ENCODE data around the gene MSH4.
"Not testable (repeated sequence)": the region's sequence is repeated elsewhere in the genome, so short reads cannot be mapped to it uniquely, and the experiment has no call there.

The MSH4 gene

DNA sequence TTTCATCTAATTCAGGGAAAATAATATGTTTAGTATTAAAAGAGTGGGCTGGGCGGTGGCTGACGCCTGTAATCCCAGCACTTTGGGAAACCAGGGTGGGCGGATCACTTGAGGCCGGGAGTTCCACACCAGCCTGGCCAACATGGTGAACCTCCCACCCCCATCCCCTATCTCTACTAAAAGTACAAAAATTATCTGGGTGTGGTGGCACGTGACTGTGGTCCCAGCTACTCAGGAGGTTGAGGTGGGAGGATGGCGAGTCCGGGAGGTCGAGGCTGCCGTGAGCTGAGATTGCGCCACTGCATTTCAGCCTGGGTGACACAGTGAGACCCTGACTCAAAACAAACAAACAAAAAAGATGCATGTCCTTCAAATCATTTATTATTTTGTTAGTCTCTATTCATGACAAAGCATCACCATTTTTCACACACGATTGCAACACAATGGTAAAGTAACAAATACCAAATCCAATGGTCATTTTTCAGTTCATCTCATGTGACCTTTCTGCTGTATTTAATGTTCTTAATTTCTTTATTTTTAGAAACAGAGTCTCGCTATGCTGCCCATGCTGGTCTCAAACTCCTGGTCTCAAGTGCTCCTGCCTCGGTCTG is 1.0 kb downstream of the MSH4 start:
- DNase-seq, result no peak

- not testable (repeated sequence) for DNase-seq
Measured at GRCh38 chr1:75801480-75801879, 4.8 kb downstream of the MSH4 start.

DNA sequence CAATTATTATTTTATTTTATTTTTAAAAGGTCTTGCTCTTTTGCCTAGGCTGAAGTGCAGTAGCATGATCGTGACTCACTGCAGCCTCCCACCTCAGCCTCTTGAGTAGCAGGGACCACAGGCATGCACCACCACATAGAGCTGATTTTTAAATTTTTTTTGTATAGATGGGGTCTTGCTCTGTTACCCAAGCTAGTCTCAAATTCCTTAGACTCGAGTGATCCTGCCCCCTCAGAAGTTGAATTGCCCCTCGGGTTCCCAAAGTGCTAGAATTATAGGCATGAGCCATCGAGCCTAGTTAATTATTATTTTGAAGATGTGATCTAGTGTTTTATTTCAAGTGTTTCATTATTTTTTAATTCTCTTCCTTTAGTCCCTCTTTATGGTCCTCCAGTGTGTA is 12.2 kb downstream of the MSH4 start:
- no peak for DNase-seq

- DNase-seq, result not testable (repeated sequence)
Measured at GRCh38 chr1:75810113-75810512, 13.4 kb downstream of the MSH4 start.

DNA sequence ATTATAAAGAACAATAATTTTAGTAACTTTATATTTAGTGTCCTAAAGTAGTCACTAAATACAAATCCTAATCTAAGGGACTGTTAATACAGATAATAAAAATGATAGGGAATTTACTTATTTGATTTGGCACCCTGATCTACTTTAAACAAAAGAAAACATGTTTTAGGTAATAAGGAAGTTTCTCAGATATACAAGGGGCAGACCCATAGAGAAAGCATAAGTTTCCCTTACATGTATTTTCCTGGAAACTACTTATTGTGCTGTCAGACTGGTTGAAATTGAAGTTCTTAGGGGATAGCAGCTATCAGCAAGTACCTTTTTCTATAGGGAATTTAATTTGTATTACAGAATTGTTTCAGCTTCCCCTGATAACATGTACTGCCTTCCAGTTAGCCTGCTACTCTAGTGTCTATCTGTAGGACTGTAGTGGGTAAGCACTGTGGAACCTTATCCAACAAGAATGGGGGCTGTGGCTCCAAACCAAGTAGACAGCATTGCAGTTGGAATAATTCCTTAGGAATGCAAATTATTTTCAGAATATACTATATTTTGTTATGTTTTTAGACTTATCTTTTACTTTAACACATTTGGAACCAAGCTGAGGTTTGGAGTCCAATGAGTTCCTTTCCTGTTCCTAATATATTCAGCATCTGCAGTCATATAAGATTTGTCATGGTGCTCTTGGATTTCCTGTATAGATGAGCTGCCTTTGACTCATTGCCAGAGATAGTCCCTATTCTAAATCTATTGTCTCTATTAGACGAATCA is 14.7 kb downstream of the MSH4 start:
- no peak for DNase-seq

GRCh38 chr1:75812065-75812464 is 15.4 kb downstream of the MSH4 start:
- no peak for DNase-seq

DNA sequence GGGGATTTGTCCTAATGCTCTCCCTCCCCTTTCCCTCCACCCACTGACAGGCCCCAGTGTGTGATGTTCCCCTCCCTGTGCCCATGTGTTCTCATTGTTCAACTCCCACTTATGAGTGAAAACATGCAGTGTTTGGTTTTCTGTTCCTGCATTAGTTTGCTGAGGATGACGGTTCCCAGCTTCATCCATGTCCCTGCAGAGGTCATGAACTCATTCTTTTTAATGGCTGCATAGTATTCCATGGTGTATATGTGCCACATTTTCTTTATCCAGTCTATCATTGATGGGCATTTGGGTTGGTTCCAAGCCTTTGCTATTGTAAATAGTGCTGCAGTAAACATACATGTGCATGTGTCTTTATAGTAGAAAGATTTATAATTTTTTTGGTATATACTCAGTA is 26.9 kb downstream of the MSH4 start:
- not testable (repeated sequence) for DNase-seq

DNA sequence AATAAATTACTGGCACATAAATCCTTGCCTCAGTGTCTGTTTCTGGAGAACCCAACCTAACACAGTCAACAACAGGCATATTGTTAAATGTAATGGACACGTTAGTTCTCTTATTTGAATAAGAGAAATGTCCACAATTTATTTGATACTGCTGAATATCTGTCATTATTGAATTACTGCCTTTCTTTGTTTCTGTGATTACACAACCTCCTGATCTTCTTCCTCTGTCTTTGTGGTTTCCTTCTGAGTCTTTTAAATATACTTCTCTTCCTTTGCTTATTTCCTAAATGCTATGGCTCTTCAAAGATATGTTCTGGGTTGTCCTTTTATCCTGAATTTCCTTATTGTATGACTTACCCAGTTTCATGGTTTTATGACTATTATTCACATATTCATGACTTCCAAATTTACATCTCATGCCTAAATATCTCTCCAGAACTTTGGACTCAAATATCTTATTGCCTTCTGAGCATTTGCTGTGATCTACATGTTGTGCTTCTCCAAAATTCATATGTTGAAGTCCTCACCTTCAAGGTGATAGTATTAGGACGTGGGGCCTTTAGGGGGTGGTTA is 39.9 kb downstream of the MSH4 start:
- DNase-seq, result no peak

DNA sequence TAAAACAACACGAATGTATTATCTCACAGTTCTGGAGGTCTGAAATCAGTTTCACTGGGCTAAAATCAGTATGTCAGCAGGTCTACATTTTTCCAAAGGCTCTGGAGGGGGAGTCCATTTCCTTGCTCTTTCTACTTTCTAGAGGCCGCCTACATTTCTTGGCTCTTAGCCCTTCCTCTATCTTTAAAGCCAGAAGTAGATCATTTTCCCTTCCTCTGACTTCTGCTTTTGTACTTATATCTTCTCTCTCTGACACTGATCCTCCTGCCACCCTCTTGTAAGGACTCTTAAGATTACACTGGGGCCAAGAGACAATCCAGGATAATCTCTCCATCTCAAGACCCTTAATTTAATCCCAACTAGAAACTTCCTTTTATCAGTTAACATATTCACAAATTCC is 41.4 kb downstream of the MSH4 start:
- DNase-seq, result no peak

GRCh38 chr1:75841421-75841820 is 44.7 kb downstream of the MSH4 start:
- DNase-seq, result no peak

GRCh38 chr1:75845576-75845975 is 48.9 kb downstream of the MSH4 start:
- no peak for DNase-seq

DNA sequence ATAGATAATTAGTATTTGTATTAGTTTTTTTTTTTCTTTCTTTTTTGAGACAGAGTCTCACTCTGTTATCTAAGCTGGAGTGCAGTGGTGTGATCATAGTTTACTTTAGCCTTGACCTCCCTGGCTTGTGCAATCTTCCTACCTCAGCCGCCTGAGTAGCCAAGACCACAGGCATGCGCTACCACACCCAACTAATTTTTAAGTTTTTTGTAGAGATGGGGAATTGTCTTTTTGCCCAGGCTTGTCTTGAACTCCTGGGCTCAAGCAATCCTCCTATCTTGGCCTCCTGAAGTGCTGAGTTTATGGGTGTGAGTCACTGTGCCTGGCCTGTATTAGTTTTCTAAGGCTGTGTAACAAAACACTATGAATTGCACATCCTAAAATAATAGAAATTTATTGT is 58.3 kb downstream of the MSH4 start:
- DNase-seq, result no peak

DNA sequence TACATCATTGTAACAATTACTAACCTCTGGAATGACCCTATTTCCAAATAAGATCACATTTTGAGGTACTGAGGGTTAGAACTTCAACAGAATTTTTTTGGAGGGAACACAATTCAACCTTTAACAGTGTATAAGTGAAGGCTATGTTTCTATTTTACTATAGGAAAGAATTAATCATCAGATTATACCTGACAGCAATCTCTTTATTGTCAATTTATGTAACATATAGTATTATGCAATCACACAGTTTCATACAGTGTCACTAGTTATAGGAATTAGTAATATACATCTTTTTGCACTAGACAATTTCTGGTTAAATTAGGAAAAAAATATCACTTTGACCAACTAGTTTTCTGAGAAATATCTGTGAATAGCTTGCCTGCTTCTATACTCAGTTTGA is 59.1 kb downstream of the MSH4 start:
- no peak for DNase-seq

GRCh38 chr1:75861831-75862230 is 65.1 kb downstream of the MSH4 start:
- DNase-seq, result no peak

DNA sequence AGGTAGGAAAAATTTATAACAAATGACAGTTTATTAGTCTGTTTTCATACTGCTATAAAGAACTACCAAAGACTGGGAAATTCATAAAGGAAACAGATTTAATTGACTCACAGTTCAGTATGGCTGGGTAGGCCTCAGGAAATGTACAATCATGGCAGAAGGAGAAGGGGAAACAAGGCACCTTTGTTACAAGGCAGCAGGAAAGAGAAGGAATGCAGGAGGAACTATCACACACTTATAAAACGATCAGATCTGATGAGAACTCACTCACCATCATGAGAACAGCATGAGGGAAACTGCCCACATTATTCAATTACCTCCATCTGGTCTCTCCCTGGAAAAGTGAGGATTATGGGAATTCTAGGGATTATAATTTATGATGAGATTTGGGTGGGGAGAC is 74.3 kb downstream of the MSH4 start:
- DNase-seq, result no peak

- no peak for DNase-seq
Measured at GRCh38 chr1:75879985-75880384, 83.3 kb downstream of the MSH4 start.

GRCh38 chr1:75884437-75884836 is 87.8 kb downstream of the MSH4 start:
- DNase-seq, result no peak

GRCh38 chr1:75901371-75901770 is 104.7 kb downstream of the MSH4 start:
- DNase-seq, result no peak

GRCh38 chr1:75908717-75909152 is 112.1 kb downstream of the MSH4 start:
- DNase-seq, result no peak

DNA sequence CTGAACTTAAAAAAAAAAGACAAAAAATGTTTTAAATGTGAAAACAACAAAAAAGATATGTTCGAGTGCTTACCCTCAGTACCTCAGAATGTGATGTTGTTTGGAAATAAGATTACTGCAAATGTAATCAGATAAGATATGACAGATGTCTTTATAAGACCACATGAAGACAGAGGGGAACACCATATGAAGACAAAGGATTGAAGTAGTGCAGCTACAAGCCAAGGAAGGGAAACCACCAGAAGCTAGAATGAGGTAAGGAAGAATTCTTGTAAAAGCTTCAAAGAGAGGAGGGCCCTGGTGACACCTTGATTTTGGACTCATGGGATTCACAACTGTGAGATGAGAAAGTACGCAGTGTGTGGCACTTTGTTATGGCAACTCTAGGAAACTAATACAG is 120.2 kb downstream of the MSH4 start:
- no peak for DNase-seq

- DNase-seq, result no peak
Measured at GRCh38 chr1:75922698-75923097, 126.0 kb downstream of the MSH4 start.

GRCh38 chr1:75932304-75932703 is 135.6 kb downstream of the MSH4 start, which contains the start of gene ASB17:
TSS of gene ASB17 (minus strand) at chr1:75932404. CDS start at chr1:75932291, 113 bp downstream.
- no peak for DNase-seq

DNA sequence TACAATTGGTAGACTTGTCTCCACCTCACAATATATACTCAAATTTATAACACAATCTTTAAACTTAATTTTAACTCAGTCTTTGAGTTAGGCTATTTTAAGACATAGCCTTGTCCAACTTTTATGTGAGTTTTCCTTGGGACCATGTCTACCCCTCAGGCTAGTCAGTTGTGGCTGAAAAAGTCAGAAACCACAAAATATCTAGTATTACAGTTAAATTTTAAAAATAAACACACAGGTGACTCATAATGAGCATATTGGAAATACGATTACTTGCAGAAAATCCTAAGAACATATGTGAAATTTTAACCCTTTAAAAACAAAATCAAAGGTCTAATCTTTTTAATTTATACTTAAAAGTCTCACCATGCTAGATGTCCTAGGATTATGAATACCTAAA is 140.4 kb downstream of the MSH4 start:
- DNase-seq, result no peak

DNA sequence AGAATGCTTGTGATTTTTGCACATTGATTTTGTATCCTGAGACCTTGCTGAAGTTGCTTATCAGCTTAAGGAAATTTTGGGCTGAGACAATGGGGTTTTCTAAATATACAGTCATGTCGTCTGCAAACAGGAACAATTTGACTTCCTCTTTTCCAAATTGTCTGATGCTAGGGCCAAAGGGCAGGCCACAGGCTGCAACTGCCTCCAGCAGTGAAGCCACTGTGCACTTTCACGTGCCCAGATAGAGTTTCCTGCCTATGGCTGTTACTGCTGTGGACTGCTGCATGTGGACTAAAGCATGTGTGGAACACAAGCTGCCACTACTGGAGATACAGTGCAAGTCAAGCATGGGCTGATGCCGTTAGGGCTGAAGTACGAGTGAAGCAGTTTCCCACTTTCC is 146.4 kb downstream of the MSH4 start:
- DNase-seq, result not testable (repeated sequence)
